Left ventricle myocardium superior (tissue), 1 donor: ENCODE results near the gene HECW1. TPM values are rescaled to one million over a fixed set of nuclear protein-coding genes. Genes with fewer than 3 reads are reported as not detected.

Experiments used
- ATAC-seq: fragments of 200-7000 bp; cut with Tn5 transposase; one replicate; pipeline ENCODE4 v1.9.1; 2020; ENCODE audit warnings: mild to moderate bottlenecking, moderate library complexity
- DNase-seq: peaks from one replicate; pipeline ENCODE4 v3.0.0-alpha.2; 2020
- intact Hi-C: fragments of 100-400 bp; cut with micrococcal nuclease; formaldehyde crosslinking; loops from one replicate; pipeline ENCODE4 v1.11.0; 2022
- total RNA-seq: library from RNA; stranded (reverse); fragmentation: NEBNext Ultra II Directional; extraction: Animal tissue kit (Norgen Biotek cat#: 25700); gene quantifications from one replicate; pipeline ENCODE4 v1.2.1, GENCODE V29; 2021
- donor health status: DM: no; HTN: yes; CAD: no; lungs with severe emphysema.

Gene HECW1
- total RNA-seq, 1 donor from 2014 or later = not detected

GRCh38 chr7:43385856-43386255 is 273.4 kb downstream of the HECW1 start:
- intact Hi-C loops = no loop called here
- no peak for ATAC-seq
- no peak for DNase-seq

GRCh38 chr7:43387932-43388331 is 275.5 kb downstream of the HECW1 start:
- ATAC-seq = no peak
- DNase-seq = no peak
- intact Hi-C loops = no loop called here

DNA sequence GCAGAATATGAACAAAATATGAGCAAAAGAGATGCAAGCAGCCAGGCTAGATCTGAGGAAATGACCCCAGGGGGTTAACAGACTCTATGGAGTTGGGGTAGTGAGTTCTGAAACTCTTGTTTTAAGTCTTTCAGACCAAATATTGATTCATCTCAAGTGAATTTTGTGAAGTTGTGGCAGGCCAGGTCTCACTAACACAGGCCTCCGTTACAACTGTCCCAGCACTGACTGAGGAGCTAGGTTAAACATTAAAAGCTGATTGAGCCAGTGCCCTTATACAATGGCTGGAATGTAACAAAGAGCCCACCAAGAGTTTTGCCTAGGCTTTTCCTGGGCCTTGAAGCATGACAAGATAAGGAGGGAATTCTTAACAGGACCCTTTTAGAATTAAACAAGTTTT is 278.1 kb downstream of the HECW1 start:
- intact Hi-C loops = no loop called here
- no peak for ATAC-seq
- DNase-seq = no peak

DNA sequence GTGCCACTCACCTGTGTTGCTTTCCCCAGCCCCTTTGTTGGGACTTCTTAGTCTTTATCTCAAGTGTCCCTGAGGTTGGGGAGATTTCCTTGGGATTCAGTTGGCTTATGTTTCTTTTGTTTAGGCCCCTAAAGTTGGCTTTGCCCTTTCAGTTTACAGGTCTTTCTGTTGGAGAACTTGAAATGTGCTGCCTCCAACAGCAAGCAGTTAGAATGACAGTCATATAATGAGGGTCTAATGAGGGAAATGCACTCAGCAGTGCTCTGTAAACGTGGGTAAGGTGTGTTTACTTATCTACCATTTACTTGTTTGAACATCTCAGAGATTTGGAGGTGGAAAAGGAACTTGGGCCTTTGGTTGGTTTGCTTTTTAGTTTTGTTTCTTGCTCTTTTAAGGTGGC is 279.1 kb downstream of the HECW1 start:
- DNase-seq (no peak), ATAC-seq (no peak)
- intact Hi-C loops = no loop called here

- no peak for ATAC-seq
- no peak for DNase-seq
- intact Hi-C loops = no loop called here
These were observed 280.3 kb downstream of the HECW1 start for GRCh38 chr7:43392638-43393330.

GRCh38 chr7:43394441-43395130 is 282.1 kb downstream of the HECW1 start:
- DNase-seq = no peak
- intact Hi-C loops = no loop called here
- ATAC-seq = no peak

GRCh38 chr7:43395351-43395750 is 282.9 kb downstream of the HECW1 start:
- DNase-seq (no peak), ATAC-seq (no peak)
- intact Hi-C loops = no loop called here

DNA sequence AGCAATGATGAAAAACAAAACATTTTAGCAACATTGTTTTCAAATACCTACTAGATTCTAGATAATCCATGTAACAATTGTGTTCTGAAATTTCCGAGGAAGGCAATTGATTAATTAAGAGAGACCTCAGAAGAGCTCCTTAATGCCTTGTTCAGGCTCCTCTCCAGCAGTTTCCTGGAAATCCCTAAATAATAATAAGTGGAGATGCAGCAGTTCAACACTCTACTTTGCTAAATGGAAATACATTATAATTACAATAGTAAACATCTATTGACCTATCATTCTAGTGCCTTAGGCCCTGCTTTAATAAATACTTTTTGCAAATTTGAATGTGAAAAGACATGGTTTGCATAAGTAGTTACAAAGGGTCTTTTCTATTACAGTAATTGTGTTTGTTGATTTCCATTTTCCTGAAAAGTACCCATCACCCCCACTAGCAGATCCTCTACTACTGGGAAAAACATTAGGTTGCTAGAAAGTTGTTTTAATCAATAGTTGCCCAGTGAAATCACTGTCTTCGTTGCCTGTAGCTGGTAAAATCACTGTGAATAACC is 283.8 kb downstream of the HECW1 start:
- intact Hi-C loops = no loop called here
- DNase-seq = no peak
- no peak for ATAC-seq

DNA sequence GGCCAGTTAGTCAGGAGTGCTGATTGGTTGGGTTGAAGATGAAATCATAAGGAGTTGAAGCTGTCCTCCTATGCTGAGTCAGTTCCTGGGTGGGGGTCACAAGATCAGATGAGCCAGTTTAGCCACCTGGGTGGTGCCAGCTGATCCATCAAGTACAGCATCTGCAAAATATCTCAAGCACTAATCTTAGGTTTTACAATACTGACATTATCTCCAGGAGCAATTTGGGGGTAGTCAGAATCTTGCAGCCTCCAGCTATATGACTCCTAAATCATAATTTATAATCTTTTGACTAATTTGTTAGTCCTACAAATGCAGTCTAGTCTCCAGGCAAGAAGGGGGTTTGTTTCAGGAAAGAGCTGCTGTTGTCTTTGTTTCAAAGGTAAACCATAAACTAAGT is 286.4 kb downstream of the HECW1 start:
- ATAC-seq (no peak), DNase-seq (no peak)
- intact Hi-C loops = no loop called here

- no peak for ATAC-seq
- intact Hi-C loops = no loop called here
- no peak for DNase-seq
These were observed 293.5 kb downstream of the HECW1 start for GRCh38 chr7:43405948-43406347.

- intact Hi-C loops = no loop called here
- DNase-seq = no peak
- no peak for ATAC-seq
These were observed 294.5 kb downstream of the HECW1 start for GRCh38 chr7:43406961-43407360.

GRCh38 chr7:43408981-43409380 is 296.5 kb downstream of the HECW1 start:
- DNase-seq = no peak
- intact Hi-C loops = no loop called here
- ATAC-seq = no peak

DNA sequence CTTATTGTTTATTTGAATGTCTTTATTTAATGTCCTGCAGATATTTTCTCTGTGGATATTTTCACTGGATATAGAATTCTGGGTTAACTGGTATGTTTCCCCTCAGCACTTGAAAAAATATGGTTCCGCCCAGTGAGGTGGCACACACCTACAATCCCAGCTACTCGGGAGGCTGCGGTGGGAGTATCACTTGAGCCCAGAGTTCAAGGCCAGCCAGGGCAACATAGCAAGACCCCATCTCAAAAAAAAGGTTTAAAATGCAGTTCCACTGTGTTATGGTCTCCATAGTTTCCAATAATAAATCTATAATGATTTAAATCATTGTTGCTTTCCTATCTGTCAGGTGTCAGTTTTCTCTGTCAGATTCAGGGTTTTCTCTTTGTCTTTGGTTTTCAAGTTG is 305.0 kb downstream of the HECW1 start:
- no peak for DNase-seq
- intact Hi-C loops = no loop called here
- no peak for ATAC-seq

GRCh38 chr7:43430411-43430810 is 318.0 kb downstream of the HECW1 start:
- no peak for DNase-seq

GRCh38 chr7:43431020-43431595 is 318.7 kb downstream of the HECW1 start:
- DNase-seq = no peak
- intact Hi-C loops = no loop called here
- ATAC-seq = no peak

More at GRCh38 chr7:43430411-43430810, 318.0 kb downstream of the HECW1 start:
- ATAC-seq = no peak
- intact Hi-C loops = no loop called here

DNA sequence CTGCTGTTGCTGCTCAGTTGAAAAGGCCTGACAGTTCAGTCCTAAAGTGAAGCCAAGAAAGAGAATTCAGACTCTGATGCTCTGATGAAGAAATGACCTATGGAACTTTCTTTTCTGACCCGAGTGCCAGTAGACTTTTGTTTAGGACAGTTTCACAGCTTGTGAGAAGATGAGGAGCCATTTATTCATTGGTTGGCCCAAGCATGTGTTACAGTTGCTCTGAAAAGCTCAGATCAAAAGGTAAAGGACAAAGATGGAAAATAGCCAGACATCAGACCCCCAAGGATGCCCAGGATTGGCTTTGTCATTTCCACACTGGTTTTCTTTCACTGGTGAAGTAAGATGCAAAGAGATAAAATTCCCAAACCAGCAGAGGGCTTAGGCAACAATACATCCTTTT is 321.2 kb downstream of the HECW1 start:
- intact Hi-C loops = no loop called here
- DNase-seq (no peak), ATAC-seq (no peak)

DNA sequence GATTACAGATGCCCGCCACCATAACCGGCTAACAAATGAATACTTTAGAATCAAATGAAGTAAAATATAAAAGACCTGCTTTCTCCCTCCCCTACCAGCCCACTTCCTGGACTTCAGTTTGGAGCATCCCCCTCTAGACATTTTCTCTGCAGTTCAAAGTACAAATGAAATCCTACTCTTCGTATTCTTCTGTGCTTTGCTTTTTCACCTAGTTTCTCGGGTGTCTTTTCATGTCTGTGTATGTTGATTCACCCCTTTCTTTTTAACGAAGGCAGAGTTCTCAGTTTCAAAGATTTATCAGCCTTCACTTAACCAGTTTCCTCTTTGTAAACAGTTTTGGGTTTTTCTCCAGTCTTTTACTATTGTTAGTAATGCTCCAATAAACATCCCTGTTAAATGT is 324.6 kb downstream of the HECW1 start:
- DNase-seq (no peak), ATAC-seq (no peak)
- intact Hi-C loops = no loop called here

- no peak for ATAC-seq
- intact Hi-C loops = no loop called here
- DNase-seq = no peak
These were observed 326.5 kb downstream of the HECW1 start for GRCh38 chr7:43438897-43439479.

- ATAC-seq (peak; percentile 35), DNase-seq (no peak)
- intact Hi-C loops = no loop called here
These were observed 327.4 kb downstream of the HECW1 start for GRCh38 chr7:43439631-43440401.
